Fibroblast of skin of left biceps (primary cell): ENCODE data around the gene GUCY1A2.

Experiments
- DNase-seq, 2 experiments: peaks; one replicate each; pipeline ENCODE4 v3.0.0-alpha.2; 2013; ENCODE audit warnings: low read depth in 2 of 2

Gene GUCY1A2

GRCh38 chr11:106998916-106999188 is 19.4 kb downstream of the GUCY1A2 start:
- DNase-seq = no peak

- peak; percentile 86 to 89 for DNase-seq
These were observed 20.0 kb downstream of the GUCY1A2 start for GRCh38 chr11:106998116-106998915.

GRCh38 chr11:106997227-106997626 is 21.0 kb downstream of the GUCY1A2 start:
- DNase-seq = no peak

- DNase-seq = no peak
These were observed 21.6 kb downstream of the GUCY1A2 start for GRCh38 chr11:106996691-106997090.

GRCh38 chr11:106990331-106990730 is 27.9 kb downstream of the GUCY1A2 start:
- no peak for DNase-seq

GRCh38 chr11:106989078-106989455 is 29.2 kb downstream of the GUCY1A2 start:
- DNase-seq = no peak

- peak; percentile 75 to 80 for DNase-seq
These were observed 29.9 kb downstream of the GUCY1A2 start for GRCh38 chr11:106988151-106989077.

- DNase-seq = no peak
These were observed 31.6 kb downstream of the GUCY1A2 start for GRCh38 chr11:106986673-106987072.

- no peak for DNase-seq
These were observed 32.0 kb downstream of the GUCY1A2 start for GRCh38 chr11:106986261-106986660.

- no peak for DNase-seq
These were observed 34.3 kb downstream of the GUCY1A2 start for GRCh38 chr11:106983991-106984390.

GRCh38 chr11:106983261-106983660 is 35.0 kb downstream of the GUCY1A2 start:
- no peak for DNase-seq

GRCh38 chr11:106974831-106975230 is 43.4 kb downstream of the GUCY1A2 start:
- DNase-seq = no peak

- DNase-seq = no peak
These were observed 46.4 kb downstream of the GUCY1A2 start for GRCh38 chr11:106971864-106972263.

- DNase-seq = peak in 1 of 2 experiments; percentile 50
These were observed 48.5 kb downstream of the GUCY1A2 start for GRCh38 chr11:106969644-106970355.

- DNase-seq = peak in 1 of 2 experiments; percentile 9
These were observed 55.3 kb downstream of the GUCY1A2 start for GRCh38 chr11:106962995-106963394.

- DNase-seq = peak; percentile 94 to 96
These were observed 56.8 kb downstream of the GUCY1A2 start for GRCh38 chr11:106961518-106961917.

GRCh38 chr11:106961048-106961447 is 57.2 kb downstream of the GUCY1A2 start:
- peak in 1 of 2 experiments; percentile 3 for DNase-seq

GRCh38 chr11:106959800-106960199 is 58.5 kb downstream of the GUCY1A2 start:
- DNase-seq = peak; percentile 11 to 19

GRCh38 chr11:106959386-106959785 is 58.9 kb downstream of the GUCY1A2 start:
- DNase-seq = no peak

- no peak for DNase-seq
These were observed 59.6 kb downstream of the GUCY1A2 start for GRCh38 chr11:106958517-106959248.

- DNase-seq = no peak
These were observed 61.2 kb downstream of the GUCY1A2 start for GRCh38 chr11:106957030-106957482.
